WTC11 (cell line): ENCODE results near the gene SPHK2. TPM values are rescaled to one million over a fixed set of nuclear protein-coding genes. Genes with fewer than 3 reads are reported as not detected.

ENCODE experiments used
- ATAC-seq: fragments of 200-7000 bp; cut with Tn5 transposase; 2 replicates; pipeline ENCODE4 v1.10.0; 2021; ENCODE audit warnings: mild to moderate bottlenecking, moderate library complexity
- CTCF ChIA-PET: fragments of 300-600 bp; sonication (Branson Sonifier 250); formaldehyde crosslinking; loops from one replicate; lab custom pipeline; 2021; ENCODE audit warnings: antibody characterized with exemption; lab: Charles Lee
- POLR2A ChIA-PET: fragments of 350-600 bp; sonication (Branson Sonifier 250); formaldehyde crosslinking; loops from one replicate; lab custom pipeline; 2021; ENCODE audit warnings: antibody characterized with exemption; lab: Charles Lee
- DNase-seq: peaks from one replicate; pipeline ENCODE4 v3.0.0; 2021; ENCODE audit warnings: low spot score
- H3K27ac Mint-ChIP-seq: 2 replicates; pipeline ENCODE4 v1.8.0; 2021; ENCODE audit warnings: mixed read lengths
- H3K27me3 Mint-ChIP-seq: 2 replicates; pipeline ENCODE4 v1.8.0; 2021; ENCODE audit warnings: low read depth, mild to moderate bottlenecking, moderate library complexity, mixed read lengths
- H3K36me3 Mint-ChIP-seq: 2 replicates; pipeline ENCODE4 v1.8.0; 2021; ENCODE audit warnings: mixed read lengths
- H3K4me1 Mint-ChIP-seq: 2 replicates; pipeline ENCODE4 v1.8.0; 2022; ENCODE audit warnings: mixed read lengths
- H3K4me3 Mint-ChIP-seq: 2 replicates; pipeline ENCODE4 v1.8.0; 2021; ENCODE audit warnings: mild to moderate bottlenecking, moderate library complexity, mixed read lengths
- H3K9me3 Mint-ChIP-seq: 2 replicates; pipeline ENCODE4 v1.8.0; 2021; ENCODE audit warnings: mixed read lengths
- ATF6 ChIP-seq: sonication (generic); formaldehyde crosslinking; IDR thresholded peaks from 2 replicates; pipeline ENCODE4 v1.8.1; 2023; ENCODE audit warnings: mild to moderate bottlenecking, missing genetic modification reagents
- CBFB ChIP-seq: sonication (generic); formaldehyde crosslinking; IDR thresholded peaks from 2 replicates; pipeline ENCODE4 v1.8.1; 2022; ENCODE audit warnings: mild to moderate bottlenecking, low read depth, missing genetic modification reagents
- ETV6 ChIP-seq: sonication (generic); formaldehyde crosslinking; IDR thresholded peaks from 2 replicates; pipeline ENCODE4 v1.8.1; 2022; ENCODE audit warnings: mild to moderate bottlenecking, missing genetic modification reagents
- GABPB1 ChIP-seq: sonication (generic); formaldehyde crosslinking; IDR thresholded peaks from 2 replicates; pipeline ENCODE4 v1.8.1; 2023; ENCODE audit warnings: mild to moderate bottlenecking, missing genetic modification reagents
- IRF2 ChIP-seq: sonication (generic); formaldehyde crosslinking; IDR thresholded peaks from 2 replicates; pipeline ENCODE4 v1.8.0; 2022; ENCODE audit warnings: low read depth, missing genetic modification reagents, borderline replicate concordance
- JAZF1 ChIP-seq: fragments of 250-450 bp; sonication (Bioruptor Pico); IDR thresholded peaks from 2 replicates; pipeline ENCODE4 v1.9.0; 2021; ENCODE audit warnings: moderate library complexity, mild to moderate bottlenecking, inconsistent platforms
- MAX ChIP-seq: sonication (generic); formaldehyde crosslinking; IDR thresholded peaks from 2 replicates; pipeline ENCODE4 v1.8.0; 2022; ENCODE audit warnings: mild to moderate bottlenecking, missing genetic modification reagents
- NR2C2 ChIP-seq: sonication (generic); formaldehyde crosslinking; IDR thresholded peaks from 2 replicates; pipeline ENCODE4 v1.8.0; 2022; ENCODE audit warnings: mild to moderate bottlenecking, missing genetic modification reagents
- PRRX2 ChIP-seq: fragments of 250-450 bp; sonication (Bioruptor Pico); IDR thresholded peaks from 2 replicates; pipeline ENCODE4 v1.8.0; 2021; ENCODE audit warnings: mild to moderate bottlenecking
- SOX15 ChIP-seq: fragments of 250-450 bp; sonication (Bioruptor Pico); IDR thresholded peaks from 2 replicates; pipeline ENCODE4 v1.9.0; 2021; ENCODE audit warnings: mild to moderate bottlenecking
- TEAD4 ChIP-seq: sonication (generic); formaldehyde crosslinking; IDR thresholded peaks from 2 replicates; pipeline ENCODE4 v1.8.0; 2022; ENCODE audit warnings: mild to moderate bottlenecking, missing genetic modification reagents
- USF1 ChIP-seq: sonication (generic); formaldehyde crosslinking; IDR thresholded peaks from 2 replicates; pipeline ENCODE4 v1.8.0; 2022; ENCODE audit warnings: mild to moderate bottlenecking, missing genetic modification reagents
- ZBTB21 ChIP-seq: sonication (generic); formaldehyde crosslinking; IDR thresholded peaks from 2 replicates; pipeline ENCODE4 v1.8.1; 2023; ENCODE audit warnings: mild to moderate bottlenecking, missing genetic modification reagents, borderline replicate concordance
- ZMAT4 ChIP-seq: fragments of 250-450 bp; sonication (Bioruptor Pico); IDR thresholded peaks from 2 replicates; pipeline ENCODE4 v1.9.0; 2021; ENCODE audit warnings: mild to moderate bottlenecking
- ZNF138 ChIP-seq: sonication (generic); formaldehyde crosslinking; conservative IDR thresholded peaks from 2 replicates; pipeline ENCODE4 v1.8.1; 2022; ENCODE audit warnings: mild to moderate bottlenecking, moderate library complexity, missing genetic modification reagents
- ZNF219 ChIP-seq: sonication (generic); formaldehyde crosslinking; IDR thresholded peaks from 2 replicates; pipeline ENCODE4 v1.8.0; 2023; ENCODE audit warnings: missing genetic modification reagents, mild to moderate bottlenecking, borderline replicate concordance
- ZNF263 ChIP-seq: sonication (generic); formaldehyde crosslinking; IDR thresholded peaks from 2 replicates; pipeline ENCODE4 v1.8.1; 2022; ENCODE audit warnings: low read depth, mild to moderate bottlenecking, moderate library complexity, missing genetic modification reagents
- ZNF425 ChIP-seq: fragments of 250-450 bp; sonication (Bioruptor Pico); conservative IDR thresholded peaks from 2 replicates; pipeline ENCODE4 v1.9.0; 2021; ENCODE audit warnings: mild to moderate bottlenecking
- total RNA-seq: library from RNA; stranded (reverse); gene quantifications from 3 replicates; pipeline ENCODE4 v1.2.3, GENCODE V29; 2021
- TF ChIP-seq, protein P1 (sequence below): sonication (generic); formaldehyde crosslinking; IDR thresholded peaks from 2 replicates; pipeline ENCODE4 v1.8.0; 2022; ENCODE audit warnings: mild to moderate bottlenecking, missing genetic modification reagents
- TF ChIP-seq, protein P2 (sequence below): sonication (generic); formaldehyde crosslinking; IDR thresholded peaks from 2 replicates; pipeline ENCODE4 v1.8.0; 2023; ENCODE audit warnings: missing genetic modification reagents

The SPHK2 gene
- total RNA-seq, 1 experiment from 2014 or later: 64.6 TPM

- H3K4me1 Mint-ChIP-seq: peaks cover 16% of the 10 kb centered on the region
- no peak for TF ChIP-seq TEAD4 (CRISPR knock-in tag)
- TF ChIP-seq JAZF1 (CRISPR knock-in tag): no peak
- no peak for TF ChIP-seq USF1 (CRISPR knock-in tag)
- TF ChIP-seq CBFB: no peak
- TF ChIP-seq MAX (CRISPR knock-in tag): no peak
- no peak overlapping the region for H3K27ac Mint-ChIP-seq
- ChIA-PET POLR2A (no interaction called here), CTCF (interaction anchor here (0.7 kb wide), 1 partner anchor 995 kb away, joined by 3 read pairs; no protein-coding TSS in a partner anchor)
- ATAC-seq (no peak), DNase-seq (no peak)
- no peak overlapping the region for H3K4me3 Mint-ChIP-seq
- H3K27me3 Mint-ChIP-seq: no peaks in the 10 kb centered on the region; the same call in 1 of the 2 replicates
- H3K9me3 Mint-ChIP-seq: peaks cover 5% of the 10 kb centered on the region
- H3K36me3 Mint-ChIP-seq: no peaks in the 10 kb centered on the region
Observed at GRCh38 chr19:48651683-48652048, 32.4 kb downstream of the SPHK2 start.

- DNase-seq (no peak), ATAC-seq (no peak; the same call in 1 of the 2 replicates)
- CTCF ChIA-PET: interaction anchor here (1.2 kb wide), 1 partner anchor 21 kb away, joined by 3 read pairs; no protein-coding TSS in a partner anchor
- TF ChIP-seq JAZF1 (CRISPR knock-in tag) (no peak), ZNF219 (CRISPR knock-in tag) (no peak)
- Mint-ChIP-seq H3K4me3 (no peak overlapping the region), H3K27me3 (peaks cover 8% of the 10 kb centered on the region), H3K36me3 (no peaks in the 10 kb centered on the region), H3K4me1 (peaks cover 19% of the 10 kb centered on the region), H3K9me3 (peaks cover 5% of the 10 kb centered on the region), H3K27ac (no peak overlapping the region)
- POLR2A ChIA-PET: interaction anchor here (0.6 kb wide), 1 partner anchor 1022 kb away, joined by 4 read pairs; no protein-coding TSS in a partner anchor
Observed at GRCh38 chr19:48654299-48655059, 35.2 kb downstream of the SPHK2 start.

DNA sequence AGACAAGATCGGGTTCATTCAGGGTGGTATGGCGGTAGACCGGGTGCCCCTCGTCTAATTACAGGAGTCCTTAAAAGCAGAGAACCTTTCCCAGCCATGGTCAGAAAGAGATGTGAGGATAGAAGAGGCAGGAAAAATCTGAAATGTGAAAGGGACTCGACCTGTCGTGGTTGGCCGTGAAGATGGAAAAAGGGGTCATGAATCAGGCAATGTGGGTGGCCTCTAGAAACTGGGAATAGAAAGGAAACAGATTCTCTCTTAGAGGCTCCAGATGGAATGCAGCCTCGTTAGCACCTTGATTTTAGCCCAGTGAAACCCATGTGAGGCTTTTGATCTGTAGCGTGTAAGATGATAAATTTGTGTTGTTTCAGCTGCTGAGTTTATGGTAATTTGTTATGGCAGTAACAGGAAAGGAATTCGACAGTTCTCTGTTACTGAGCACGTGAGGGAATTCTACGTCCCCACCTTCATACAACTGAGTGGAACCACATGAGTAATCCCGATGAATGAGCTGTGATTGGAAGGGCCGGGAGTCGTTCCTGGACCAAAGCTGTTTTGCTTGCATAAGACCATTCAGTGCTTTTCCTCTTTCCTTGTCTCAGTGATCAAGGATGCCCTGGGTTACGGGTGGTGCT lies 37.7 kb downstream of the SPHK2 start:
- peaks cover 6% of the 10 kb centered on the region for H3K9me3 Mint-ChIP-seq
- peaks cover 19% of the 10 kb centered on the region for H3K27me3 Mint-ChIP-seq
- H3K4me1 Mint-ChIP-seq: peaks cover 19% of the 10 kb centered on the region
- no peak overlapping the region for H3K27ac Mint-ChIP-seq
- ChIA-PET CTCF (interaction anchor here (1.0 to 1.6 kb wide), 3 partner anchors 11 to 139 kb away, joined by 4 to 7 read pairs (median 5); partner anchors contain the start of gene CA11), POLR2A (no interaction called here)
- peaks cover 6% of the 10 kb centered on the region for H3K36me3 Mint-ChIP-seq
- DNase-seq: no peak
- no peak for ATAC-seq
- H3K4me3 Mint-ChIP-seq: no peak overlapping the region
- TF ChIP-seq USF1 (CRISPR knock-in tag) (no peak), ZNF263 (no peak), ZNF425 (no peak), PRRX2 (no peak), NR2C2 (CRISPR knock-in tag) (no peak), GABPB1 (no peak), ZNF138 (no peak), JAZF1 (CRISPR knock-in tag) (no peak), ZBTB21 (CRISPR knock-in tag) (no peak), IRF2 (CRISPR knock-in tag) (no peak), SOX15 (CRISPR knock-in tag) (no peak), ETV6 (no peak), ATF6 (CRISPR knock-in tag) (no peak), ZMAT4 (CRISPR knock-in tag) (no peak)
- TF ChIP-seq, protein P1, sequence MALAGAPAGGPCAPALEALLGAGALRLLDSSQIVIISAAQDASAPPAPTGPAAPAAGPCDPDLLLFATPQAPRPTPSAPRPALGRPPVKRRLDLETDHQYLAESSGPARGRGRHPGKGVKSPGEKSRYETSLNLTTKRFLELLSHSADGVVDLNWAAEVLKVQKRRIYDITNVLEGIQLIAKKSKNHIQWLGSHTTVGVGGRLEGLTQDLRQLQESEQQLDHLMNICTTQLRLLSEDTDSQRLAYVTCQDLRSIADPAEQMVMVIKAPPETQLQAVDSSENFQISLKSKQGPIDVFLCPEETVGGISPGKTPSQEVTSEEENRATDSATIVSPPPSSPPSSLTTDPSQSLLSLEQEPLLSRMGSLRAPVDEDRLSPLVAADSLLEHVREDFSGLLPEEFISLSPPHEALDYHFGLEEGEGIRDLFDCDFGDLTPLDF (CRISPR knock-in tag): no peak
- TF ChIP-seq, protein P2, sequence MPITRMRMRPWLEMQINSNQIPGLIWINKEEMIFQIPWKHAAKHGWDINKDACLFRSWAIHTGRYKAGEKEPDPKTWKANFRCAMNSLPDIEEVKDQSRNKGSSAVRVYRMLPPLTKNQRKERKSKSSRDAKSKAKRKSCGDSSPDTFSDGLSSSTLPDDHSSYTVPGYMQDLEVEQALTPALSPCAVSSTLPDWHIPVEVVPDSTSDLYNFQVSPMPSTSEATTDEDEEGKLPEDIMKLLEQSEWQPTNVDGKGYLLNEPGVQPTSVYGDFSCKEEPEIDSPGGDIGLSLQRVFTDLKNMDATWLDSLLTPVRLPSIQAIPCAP (CRISPR knock-in tag): no peak
